Keratinocyte (primary cell): Measurements from ENCODE around the gene CLEC2D. TPM values are rescaled to one million over a fixed set of nuclear protein-coding genes. Genes with fewer than 3 reads are reported as not detected.

ENCODE experiments used
- DNase-seq: peaks from one replicate; pipeline ENCODE4 v3.0.0-alpha.2; 2011; ENCODE audit warnings: low read depth, missing footprints, low spot score
- FAIRE-seq: peaks from 2 replicates; lab custom pipeline; 2011; peaks lifted over from hg19 to GRCh38; lab: Jason Lieb, UNC
- H2AFZ ChIP-seq: 2 replicates; pipeline ENCODE4 v1.6.0; 2012; ENCODE audit warnings: low read length, control low read depth, inconsistent platforms; ENCODE audit not compliant: control insufficient read depth
- H3K27ac ChIP-seq: 2 replicates; pipeline ENCODE4 v1.5.1; 2011; ENCODE audit warnings: low read length; ENCODE audit not compliant: control insufficient read depth, insufficient read depth
- H3K27me3 ChIP-seq: 3 replicates; pipeline ENCODE4 v1.6.0; 2011; ENCODE audit warnings: low read length; ENCODE audit not compliant: control insufficient read depth, insufficient read depth; ENCODE audit errors: extremely low read depth
- H3K36me3 ChIP-seq, 2 experiments: 2 replicates in 1 of 2; 3 replicates in 1 of 2; pipeline ENCODE4 v1.5.1; 2011; ENCODE audit warnings: low read length in 2 of 2, mild to moderate bottlenecking in 1 of 2; ENCODE audit not compliant: control insufficient read depth in 2 of 2, insufficient read depth in 2 of 2; ENCODE audit errors: extremely low read depth in 1 of 2
- H3K4me1 ChIP-seq: 3 replicates; pipeline ENCODE4 v1.5.1; 2011; ENCODE audit warnings: low read length; ENCODE audit not compliant: control insufficient read depth, insufficient read depth; ENCODE audit errors: extremely low read depth
- H3K4me2 ChIP-seq: 3 replicates; pipeline ENCODE4 v1.6.0; 2011; ENCODE audit warnings: low read depth, low read length; ENCODE audit not compliant: control insufficient read depth, insufficient read depth; ENCODE audit errors: extremely low read depth
- H3K4me3 ChIP-seq, 3 experiments: fragments of 200-600 bp in 1 of 3; sonication (generic) in 1 of 3; 2 replicates in 2 of 3; 3 replicates in 1 of 3; pipeline ENCODE4 v1.5.1; 2011 to 2016; ENCODE audit warnings: low read length in 3 of 3, mild to moderate bottlenecking in 3 of 3, control low read depth in 2 of 3, inconsistent platforms in 1 of 3, low read depth in 1 of 3, mixed read lengths in 1 of 3, mixed run types in 1 of 3, moderate library complexity in 1 of 3; ENCODE audit not compliant: control insufficient read depth in 2 of 3, insufficient read depth in 2 of 3; ENCODE audit errors: extremely low read depth in 1 of 3
- H3K79me2 ChIP-seq: 2 replicates; pipeline ENCODE4 v1.6.0; 2012; ENCODE audit warnings: low read length; ENCODE audit not compliant: control insufficient read depth, insufficient read depth
- H3K9ac ChIP-seq: 3 replicates; pipeline ENCODE4 v1.6.0; 2011; ENCODE audit warnings: low read length; ENCODE audit not compliant: control insufficient read depth, insufficient read depth; ENCODE audit errors: extremely low read depth
- H3K9me1 ChIP-seq: 3 replicates; pipeline ENCODE4 v1.6.0; 2011; ENCODE audit warnings: low read length; ENCODE audit not compliant: control insufficient read depth, insufficient read depth; ENCODE audit errors: extremely low read depth
- H3K9me3 ChIP-seq: 2 replicates; pipeline ENCODE4 v1.5.1; 2012; ENCODE audit warnings: low read depth, low read length; ENCODE audit not compliant: control insufficient read depth
- H4K20me1 ChIP-seq: 3 replicates; pipeline ENCODE4 v1.6.0; 2011; ENCODE audit warnings: low read length; ENCODE audit not compliant: control insufficient read depth, insufficient read depth; ENCODE audit errors: extremely low read depth
- EZH2 ChIP-seq: IDR thresholded peaks from one replicate; pipeline ENCODE4 v1.6.1; 2012; ENCODE audit warnings: inconsistent platforms, mild to moderate bottlenecking, low read length, moderate library complexity
- dilution Hi-C: fragments of 300-500 bp; cut with MboI; formaldehyde crosslinking; loops from one replicate; pipeline ENCODE4 v1.7.0; 2020; ENCODE audit warnings: low sequenced_read_pairs; ENCODE audit not compliant: extremely low pct_ligation_motif_present
- polyA plus RNA-seq, 5 experiments: library from polyadenylated mRNA; depleted of rRNA in 3 of 5; stranded (reverse) in 3 of 5; stranded (forward) in 1 of 5; unstranded in 1 of 5; fragments of >200 nt; gene quantifications; 1 replicate in 1 of 5; 2 replicates in 3 of 5; 3 replicates in 1 of 5; pipeline versions ENCODE4 v1.2.1 to v1.2.3, GENCODE V29; 2011 to 2012; ENCODE audit warnings: missing spikeins in 2 of 5, low read depth in 1 of 5, low replicate concordance in 1 of 5
- TF ChIP-seq, protein P1 (sequence below), 3 experiments: IDR thresholded peaks in 1 of 3; conservative IDR thresholded peaks in 1 of 3; optimal IDR thresholded peaks in 1 of 3; 2 replicates in 2 of 3; 3 replicates in 1 of 3; pipeline versions ENCODE3 to v1.5.1; 2011; ENCODE audit warnings: low read length in 3 of 3, mild to moderate bottlenecking in 3 of 3, moderate library complexity in 2 of 3, control low read depth in 1 of 3, inconsistent platforms in 1 of 3; ENCODE audit not compliant: insufficient read depth in 2 of 3; ENCODE audit errors: extremely low read depth in 1 of 3

CLEC2D gene
- polyA plus RNA-seq, 1 donor (not counting 4 experiments of a cell fraction or from before 2014, with no cell fraction given): 2.3 TPM

DNA sequence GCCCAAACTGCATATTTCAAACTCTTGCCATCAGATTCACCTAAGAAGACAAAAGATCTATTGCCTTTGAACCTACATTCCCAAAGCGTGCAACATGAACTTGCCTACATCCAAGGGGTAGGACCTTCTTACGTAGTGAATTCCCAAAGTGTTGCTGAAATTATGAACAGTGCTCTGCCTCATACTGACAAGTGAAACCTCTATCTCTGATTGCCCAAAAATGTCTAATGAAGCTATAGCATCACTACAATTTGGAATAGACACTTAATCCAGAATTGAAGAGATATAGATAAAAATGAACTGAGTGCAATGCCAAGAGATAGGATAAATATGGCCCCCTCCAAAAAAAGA is 31.1 kb downstream of the CLEC2D start:
- H3K9me1 ChIP-seq: no peaks in the 10 kb centered on the region
- no peaks in the 10 kb centered on the region for H3K4me1 ChIP-seq
- H4K20me1 ChIP-seq: no peaks in the 10 kb centered on the region
- no peak for DNase-seq
- FAIRE-seq: no peak
- no peak overlapping the region for H2AFZ ChIP-seq
- H3K9ac ChIP-seq: no peak overlapping the region
- no peaks in the 10 kb centered on the region for H3K79me2 ChIP-seq
- H3K27me3 ChIP-seq: no peaks in the 10 kb centered on the region
- TF ChIP-seq EZH2: no peak
- TF ChIP-seq, protein P1, sequence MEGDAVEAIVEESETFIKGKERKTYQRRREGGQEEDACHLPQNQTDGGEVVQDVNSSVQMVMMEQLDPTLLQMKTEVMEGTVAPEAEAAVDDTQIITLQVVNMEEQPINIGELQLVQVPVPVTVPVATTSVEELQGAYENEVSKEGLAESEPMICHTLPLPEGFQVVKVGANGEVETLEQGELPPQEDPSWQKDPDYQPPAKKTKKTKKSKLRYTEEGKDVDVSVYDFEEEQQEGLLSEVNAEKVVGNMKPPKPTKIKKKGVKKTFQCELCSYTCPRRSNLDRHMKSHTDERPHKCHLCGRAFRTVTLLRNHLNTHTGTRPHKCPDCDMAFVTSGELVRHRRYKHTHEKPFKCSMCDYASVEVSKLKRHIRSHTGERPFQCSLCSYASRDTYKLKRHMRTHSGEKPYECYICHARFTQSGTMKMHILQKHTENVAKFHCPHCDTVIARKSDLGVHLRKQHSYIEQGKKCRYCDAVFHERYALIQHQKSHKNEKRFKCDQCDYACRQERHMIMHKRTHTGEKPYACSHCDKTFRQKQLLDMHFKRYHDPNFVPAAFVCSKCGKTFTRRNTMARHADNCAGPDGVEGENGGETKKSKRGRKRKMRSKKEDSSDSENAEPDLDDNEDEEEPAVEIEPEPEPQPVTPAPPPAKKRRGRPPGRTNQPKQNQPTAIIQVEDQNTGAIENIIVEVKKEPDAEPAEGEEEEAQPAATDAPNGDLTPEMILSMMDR (optimal IDR thresholded peaks at IDR 0.05 in 1 of 3, IDR thresholded peaks at IDR 0.05 in 1 of 3, conservative IDR thresholded peaks at IDR 0.05 in 1 of 3; ENCODE audit: extremely low read depth in 1 of 3, insufficient read depth in 2 of 3, low read length in 3 of 3): no peak
- H3K9me3 ChIP-seq: no peaks in the 10 kb centered on the region
- H3K27ac ChIP-seq: no peak overlapping the region
- dilution Hi-C loops: loop anchor here (10.0 kb wide), 1 partner anchor 76 kb away; no protein-coding TSS in a partner anchor
- H3K4me3 ChIP-seq: no peak overlapping the region
- H3K36me3 ChIP-seq: no peaks in the 10 kb centered on the region
- no peak overlapping the region for H3K4me2 ChIP-seq

DNA sequence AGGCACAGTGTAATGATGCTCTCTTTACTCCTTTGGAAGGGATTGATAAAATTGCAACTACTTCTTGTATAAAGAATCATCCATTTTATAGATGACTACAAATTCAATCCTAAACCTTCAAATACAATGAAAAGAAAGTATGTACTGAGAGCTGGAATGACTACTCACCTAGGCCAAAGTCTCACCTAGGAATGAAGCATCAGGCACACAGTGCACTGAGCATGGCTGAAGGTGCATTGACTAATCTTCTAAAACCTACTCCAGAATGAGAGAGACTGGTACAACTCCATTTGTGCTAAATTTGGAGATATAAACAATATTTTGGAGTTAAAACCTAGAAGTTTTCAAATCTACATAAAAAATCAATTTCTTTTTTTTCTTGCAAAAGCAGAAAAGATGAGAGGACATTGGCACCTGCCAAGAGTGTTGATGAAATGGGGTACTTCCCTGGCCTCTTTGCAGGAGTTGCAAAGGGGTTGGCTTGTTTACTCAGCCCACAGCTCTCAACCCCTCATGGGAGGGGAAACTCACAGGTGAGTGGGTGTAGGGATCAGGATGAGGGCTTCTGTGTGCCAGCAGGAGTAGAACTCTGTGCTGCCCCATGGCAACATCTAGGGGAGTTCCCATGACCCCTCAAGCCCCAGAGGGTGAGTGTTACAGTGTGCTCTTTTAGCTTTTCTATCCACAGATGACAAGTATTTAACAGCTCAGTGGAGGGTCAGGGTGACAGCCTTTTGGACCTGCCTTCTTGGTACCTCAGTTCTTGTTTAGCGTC is 32.1 kb downstream of the CLEC2D start:
- FAIRE-seq: no peak
- dilution Hi-C loops: loop anchor here (10.0 kb wide), 1 partner anchor 77 kb away; no protein-coding TSS in a partner anchor
- Histone ChIP-seq H3K4me3 (no peak overlapping the region), H3K79me2 (no peaks in the 10 kb centered on the region), H3K4me2 (no peak overlapping the region), H3K27me3 (no peaks in the 10 kb centered on the region), H3K9ac (no peak overlapping the region), H3K9me3 (no peaks in the 10 kb centered on the region), H4K20me1 (no peaks in the 10 kb centered on the region), H3K27ac (no peak overlapping the region), H2AFZ (no peak overlapping the region), H3K36me3 (no peaks in the 10 kb centered on the region), H3K4me1 (no peaks in the 10 kb centered on the region), H3K9me1 (no peaks in the 10 kb centered on the region)
- no peak for DNase-seq
- TF ChIP-seq, protein P1 (optimal IDR thresholded peaks at IDR 0.05 in 1 of 3, IDR thresholded peaks at IDR 0.05 in 1 of 3, conservative IDR thresholded peaks at IDR 0.05 in 1 of 3; ENCODE audit: extremely low read depth in 1 of 3, insufficient read depth in 2 of 3, low read length in 3 of 3): no peak
- TF ChIP-seq EZH2: no peak
